Endothelial cell of umbilical vein (primary cell): ENCODE measurements around the gene UNC5A. TPM values are rescaled to one million over a fixed set of nuclear protein-coding genes. Genes with fewer than 3 reads are reported as not detected.

Experiments
- BruUV-seq: library from RNA; stranded (reverse); fragments of 400-500 nt; replicated peaks from 2 replicates; lab custom pipeline; 2021; lab: Mats Ljungman, UMichigan
- CTCF ChIA-PET: fragments of 300-600, 350-600 bp; sonication (Branson Sonifier 250); formaldehyde crosslinking; loops from one replicate; lab custom pipeline; 2021; ENCODE audit warnings: antibody characterized with exemption, inconsistent platforms; lab: Charles Lee
- POLR2A ChIA-PET: fragments of 300-600, 350-600 bp; sonication (Branson Sonifier 250); formaldehyde crosslinking; loops from one replicate; lab custom pipeline; 2021; ENCODE audit warnings: antibody characterized with exemption, inconsistent platforms; lab: Charles Lee
- DNase-seq: peaks from one replicate; pipeline ENCODE4 v3.0.0-alpha.2; 2011; ENCODE audit warnings: low read depth, low spot score
- FAIRE-seq: peaks from 2 replicates; lab custom pipeline; 2011; peaks lifted over from hg19 to GRCh38; lab: Jason Lieb, UNC
- H2AFZ ChIP-seq: 2 replicates; pipeline ENCODE4 v1.6.0; 2012; ENCODE audit warnings: low read depth, low read length, control low read depth, inconsistent platforms
- H3K27ac ChIP-seq: 2 replicates; pipeline ENCODE4 v1.5.1; 2011; ENCODE audit warnings: low read depth, mild to moderate bottlenecking, control low read depth, low read length, moderate library complexity; ENCODE audit not compliant: insufficient read depth
- H3K27me3 ChIP-seq, 2 experiments: 2 replicates each; pipeline versions ENCODE4 v1.6.0 to v1.6.1; 2011; ENCODE audit warnings: low read length in 2 of 2, mixed read lengths in 1 of 2; ENCODE audit not compliant: control insufficient read depth in 2 of 2, insufficient read depth in 2 of 2
- H3K36me3 ChIP-seq, 2 experiments: 2 replicates in 1 of 2; 3 replicates in 1 of 2; pipeline ENCODE4 v1.5.1; 2011; ENCODE audit warnings: low read length in 2 of 2, mild to moderate bottlenecking in 1 of 2, moderate library complexity in 1 of 2; ENCODE audit not compliant: control insufficient read depth in 2 of 2, insufficient read depth in 2 of 2; ENCODE audit errors: extremely low read depth in 1 of 2
- H3K4me1 ChIP-seq: 3 replicates; pipeline ENCODE4 v1.5.1; 2011; ENCODE audit warnings: mild to moderate bottlenecking, low read length; ENCODE audit not compliant: control insufficient read depth, insufficient read depth; ENCODE audit errors: extremely low read depth
- H3K4me2 ChIP-seq: 2 replicates; pipeline ENCODE4 v1.6.1; 2011; ENCODE audit warnings: low read length, control low read depth, mixed read lengths; ENCODE audit not compliant: insufficient read depth
- H3K4me3 ChIP-seq, 3 experiments: fragments of 200-600 bp in 1 of 3; sonication (generic), shearing (Covaris generic) in 1 of 3; replicated peaks in 1 of 3; 2 replicates each; pipeline ENCODE4 v1.5.1; 2011 to 2016; ENCODE audit warnings: control low read depth in 3 of 3, low read length in 3 of 3, mild to moderate bottlenecking in 2 of 3, inconsistent platforms in 1 of 3, low read depth in 1 of 3, moderate library complexity in 1 of 3; ENCODE audit not compliant: insufficient read depth in 1 of 3
- H3K79me2 ChIP-seq: 2 replicates; pipeline ENCODE4 v1.6.0; 2012; ENCODE audit warnings: low read length, inconsistent platforms; ENCODE audit not compliant: control insufficient read depth, insufficient read depth
- H3K9ac ChIP-seq: replicated peaks from 2 replicates; pipeline ENCODE3; 2011; ENCODE audit warnings: low read length, control low read depth; ENCODE audit not compliant: insufficient read depth; ENCODE audit errors: extremely low read depth
- H3K9me1 ChIP-seq: replicated peaks from 3 replicates; pipeline ENCODE4 v1.6.0; 2011; ENCODE audit warnings: mild to moderate bottlenecking, low read length; ENCODE audit not compliant: control insufficient read depth, insufficient read depth; ENCODE audit errors: extremely low read depth
- H3K9me3 ChIP-seq: replicated peaks from 2 replicates; pipeline ENCODE4 v1.5.1; 2012; ENCODE audit warnings: low read length, inconsistent platforms; ENCODE audit not compliant: control insufficient read depth, insufficient read depth
- H4K20me1 ChIP-seq: replicated peaks from 2 replicates; pipeline ENCODE3; 2011; ENCODE audit warnings: mild to moderate bottlenecking, low read length; ENCODE audit not compliant: control insufficient read depth, insufficient read depth; ENCODE audit errors: extremely low read depth
- CTCF ChIP-seq, 2 donors: IDR thresholded peaks; 1 replicate in 1 of 2; 2 replicates in 1 of 2; pipeline ENCODE4 v1.5.1; 2011; ENCODE audit warnings: low read length in 2 of 2, mild to moderate bottlenecking in 2 of 2, moderate library complexity in 2 of 2, control low read depth in 1 of 2, inconsistent platforms in 1 of 2, low read depth in 1 of 2; ENCODE audit not compliant: insufficient read depth in 1 of 2; ENCODE audit errors: extremely low read depth in 1 of 2
- EZH2 ChIP-seq: IDR thresholded peaks from 2 replicates; pipeline ENCODE4 v1.6.1; 2012; ENCODE audit warnings: borderline replicate concordance, low read depth, mild to moderate bottlenecking, moderate library complexity, low read length, inconsistent platforms; ENCODE audit not compliant: severe bottlenecking
- FOS ChIP-seq: IDR thresholded peaks from 2 replicates; pipeline ENCODE4 v1.6.1; 2011; ENCODE audit warnings: mild to moderate bottlenecking, low read length, moderate library complexity, borderline replicate concordance; ENCODE audit not compliant: insufficient read depth
- GATA2 ChIP-seq: IDR thresholded peaks from 2 replicates; pipeline ENCODE4 v1.7.0; 2011; ENCODE audit warnings: low read depth, mild to moderate bottlenecking, moderate library complexity, mixed read lengths, low read length; ENCODE audit not compliant: insufficient read length, insufficient read depth
- JUN ChIP-seq: IDR thresholded peaks from 2 replicates; pipeline ENCODE4 v1.6.1; 2011; ENCODE audit warnings: borderline replicate concordance, low read depth; ENCODE audit not compliant: insufficient read length, insufficient read depth
- MYC ChIP-seq: IDR thresholded peaks from one replicate; pipeline ENCODE4 v1.6.1; 2011; ENCODE audit warnings: mild to moderate bottlenecking, low read depth, low read length
- POLR2A ChIP-seq: IDR thresholded peaks from 2 replicates; pipeline ENCODE4 v1.6.1; 2012; ENCODE audit warnings: low read depth, mild to moderate bottlenecking, control low read depth, low read length
- POLR2AphosphoS5 ChIP-seq: IDR thresholded peaks from 2 replicates; pipeline ENCODE4 v1.6.1; 2012; ENCODE audit warnings: low read depth, mild to moderate bottlenecking, control low read depth, low read length, moderate library complexity; ENCODE audit not compliant: insufficient read depth
- dilution Hi-C: fragments of 300-500 bp; cut with MboI; formaldehyde crosslinking; loops from one replicate; pipeline ENCODE4 v1.15.0; 2019; ENCODE audit warnings: low sequenced_read_pairs; ENCODE audit not compliant: extremely low pct_ligation_motif_present
- intact Hi-C: fragments of 100-400 bp; cut with micrococcal nuclease; formaldehyde crosslinking; loops from one replicate; pipeline ENCODE4 v1.10.0; 2022
- polyA plus RNA-seq, 4 experiments: library from polyadenylated mRNA; depleted of rRNA in 3 of 4; stranded (reverse) in 3 of 4; unstranded in 1 of 4; fragments of >200 nt; gene quantifications; 2 replicates each; pipeline versions ENCODE4 v1.2.1 to v1.2.3, GENCODE V29; 2011 to 2012; ENCODE audit warnings: missing spikeins in 1 of 4
- total RNA-seq: library from RNA; stranded (reverse); gene quantifications from 2 replicates; pipeline ENCODE4 v1.2.3, GENCODE V29; 2021
- TF ChIP-seq, protein P1 (sequence below): IDR thresholded peaks from 2 replicates; pipeline ENCODE4 v1.6.1; 2011; ENCODE audit not compliant: insufficient read depth, insufficient read length

The UNC5A gene
- total and polyA plus RNA-seq, 2 donors (not counting 3 experiments of a cell fraction or from before 2014, with no cell fraction given), result 0.08 to 0.22 TPM

- Histone ChIP-seq H4K20me1 (no peaks in the 10 kb centered on the region), H3K9me3 (no peaks in the 10 kb centered on the region), H3K27me3 (peaks cover 0 to 2% of the 10 kb centered on the region in 2 experiments), H3K9me1 (no peaks in the 10 kb centered on the region), H3K36me3 (no peaks in the 10 kb centered on the region), H3K9ac (no peak overlapping the region), H3K4me2 (no peak overlapping the region), H3K79me2 (no peaks in the 10 kb centered on the region), H3K27ac (no peak overlapping the region), H3K4me3 (no peak overlapping the region), H2AFZ (no peak overlapping the region), H3K4me1 (no peaks in the 10 kb centered on the region)
- no peak for FAIRE-seq
- DNase-seq, result no peak
- intact Hi-C loops, result no loop called here
- dilution Hi-C loops, result no loop called here
- ChIA-PET CTCF (interaction anchor here (1.3 to 1.4 kb wide), 2 partner anchors 9 to 113 kb away, joined by 3 read pairs; no protein-coding TSS in a partner anchor), POLR2A (no interaction called here)
- TF ChIP-seq FOS (no peak), MYC (no peak), CTCF (IDR thresholded peaks at IDR 0.05; ENCODE audit: extremely low read depth in 1 of 2, insufficient read depth in 1 of 2, low read depth in 1 of 2, low read length in 2 of 2) (no peak), POLR2A (no peak), GATA2 (no peak), EZH2 (no peak), POLR2AphosphoS5 (no peak), JUN (no peak)
- TF ChIP-seq, protein P1, sequence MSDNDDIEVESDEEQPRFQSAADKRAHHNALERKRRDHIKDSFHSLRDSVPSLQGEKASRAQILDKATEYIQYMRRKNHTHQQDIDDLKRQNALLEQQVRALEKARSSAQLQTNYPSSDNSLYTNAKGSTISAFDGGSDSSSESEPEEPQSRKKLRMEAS, result no peak
- BruUV-seq, result no TSS peak
Observed at GRCh38 chr5:176774216-176775171, 35.9 kb upstream of the UNC5A start.
